C4-2B (cell line): ENCODE results near the gene SALL4.

Experiments
- CTCF ChIP-seq: fragments of 450-650 bp; conservative IDR thresholded peaks from 2 replicates; pipeline ENCODE4 v1.5.1; 2017; ENCODE audit warnings: mild to moderate bottlenecking
- ZFX ChIP-seq: fragments of 450-650 bp; IDR thresholded peaks from 2 replicates; pipeline ENCODE4 v1.6.1; 2017

GRCh38 chr20:51803148-51803854, 980 bp upstream of the SALL4 start:
- TF ChIP-seq CTCF: no peak
- TF ChIP-seq ZFX: no peak
